ENCODE measurements around the gene ZFAND2A.
"Not testable (repeated sequence)": the region's sequence is repeated elsewhere in the genome, so short reads cannot be mapped to it uniquely, and the experiment has no call there.

ZFAND2A gene

DNA sequence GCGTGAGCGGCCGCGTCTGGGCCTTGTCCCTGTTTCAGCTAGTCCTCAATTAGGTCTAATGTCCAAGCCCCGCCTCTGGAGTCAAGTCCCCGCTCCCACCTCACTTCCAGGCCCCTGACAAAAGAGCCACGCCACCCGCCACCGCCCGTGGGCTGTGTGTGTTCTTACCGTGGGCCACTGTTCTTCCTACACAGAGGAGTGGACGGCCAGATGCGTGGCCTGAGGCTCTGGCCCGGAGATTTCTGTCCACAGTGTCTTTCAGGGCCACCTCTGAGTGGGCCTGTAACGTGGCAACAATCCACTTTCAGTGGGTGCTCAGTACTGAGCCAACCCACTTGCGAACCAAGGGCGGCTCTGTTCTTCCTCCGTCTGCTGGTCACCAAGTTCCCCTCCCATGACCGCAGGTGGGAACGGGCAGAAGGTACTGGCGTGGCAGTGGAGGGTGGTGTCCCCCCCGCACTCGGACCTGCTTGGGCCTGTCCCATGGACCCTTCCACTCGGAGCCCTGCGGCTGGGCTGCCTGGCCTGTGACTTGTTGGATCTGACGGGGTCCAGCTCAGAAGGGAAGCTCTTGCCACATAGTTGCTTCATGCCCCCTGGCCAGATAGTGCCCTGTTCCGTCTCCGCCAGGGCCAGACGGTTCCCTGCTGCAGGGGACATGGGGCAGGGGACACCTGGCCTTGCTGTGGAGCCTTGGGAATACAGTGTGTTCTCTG, 15.0 kb upstream of the ZFAND2A start:
- DNase-seq (ENCODE audit: low read depth): no peak

DNA sequence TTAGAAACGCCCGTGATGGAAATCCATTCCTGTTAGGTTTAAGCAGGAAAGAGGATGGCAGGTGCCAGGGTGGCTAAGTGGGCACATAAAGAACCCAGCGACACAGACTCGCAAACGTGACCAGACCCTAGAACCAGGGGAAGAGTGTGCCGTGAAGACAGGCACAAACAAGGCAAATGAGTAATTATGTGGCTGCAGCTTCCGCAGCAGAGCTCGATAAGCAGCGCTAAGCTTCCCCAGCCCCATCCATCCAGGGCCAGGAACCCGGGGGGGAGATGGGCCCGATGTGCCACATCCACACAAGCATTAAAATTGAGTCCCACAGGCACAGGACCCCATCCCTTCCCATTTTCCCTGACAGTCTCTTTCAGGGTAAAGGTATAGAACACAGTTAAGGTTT, 14.0 kb upstream of the ZFAND2A start:
- no peak for DNase-seq (ENCODE audit: low read depth)

DNA sequence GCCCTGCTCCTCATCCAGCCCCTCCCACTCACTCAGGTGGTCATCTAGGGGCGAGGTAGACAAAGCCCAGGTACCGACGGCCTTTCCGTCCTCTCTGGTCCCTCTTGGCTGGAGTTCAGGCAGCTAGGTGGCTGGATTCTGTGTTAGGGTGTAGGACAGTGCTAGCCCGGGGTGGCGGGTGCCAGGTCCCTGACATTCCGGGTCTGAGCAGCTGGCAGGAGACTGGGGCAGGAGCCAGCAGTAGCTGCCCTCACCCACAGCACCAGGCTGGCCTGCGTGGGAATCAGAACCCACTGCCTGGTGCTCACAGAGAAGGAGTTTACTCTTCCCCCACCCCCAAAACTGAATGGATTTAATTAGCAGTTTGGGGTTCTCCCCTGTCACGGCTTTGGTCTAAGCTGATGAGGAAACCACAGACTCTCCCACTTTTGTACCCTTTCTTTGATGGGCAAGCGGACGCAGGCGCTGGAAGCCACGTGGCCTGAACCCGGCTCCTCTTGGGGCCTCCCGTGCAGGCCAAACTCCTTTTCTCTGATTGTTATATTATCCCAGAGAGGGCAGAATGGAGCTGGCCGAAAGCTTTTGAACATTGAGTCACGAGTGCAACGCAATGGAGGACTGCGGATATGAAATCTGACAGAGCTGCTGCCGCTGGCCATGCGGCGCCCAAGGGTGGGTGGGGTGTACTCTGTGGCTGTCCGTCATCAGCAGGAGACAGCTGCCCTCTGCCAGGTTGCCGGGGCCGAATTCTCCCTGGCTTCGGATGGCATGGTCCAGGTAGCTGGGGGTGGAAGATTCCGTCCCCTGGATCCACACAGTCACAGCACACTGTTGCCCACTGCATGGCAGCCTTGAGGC, 12.9 kb upstream of the ZFAND2A start:
- no peak for DNase-seq (ENCODE audit: low read depth)

DNA sequence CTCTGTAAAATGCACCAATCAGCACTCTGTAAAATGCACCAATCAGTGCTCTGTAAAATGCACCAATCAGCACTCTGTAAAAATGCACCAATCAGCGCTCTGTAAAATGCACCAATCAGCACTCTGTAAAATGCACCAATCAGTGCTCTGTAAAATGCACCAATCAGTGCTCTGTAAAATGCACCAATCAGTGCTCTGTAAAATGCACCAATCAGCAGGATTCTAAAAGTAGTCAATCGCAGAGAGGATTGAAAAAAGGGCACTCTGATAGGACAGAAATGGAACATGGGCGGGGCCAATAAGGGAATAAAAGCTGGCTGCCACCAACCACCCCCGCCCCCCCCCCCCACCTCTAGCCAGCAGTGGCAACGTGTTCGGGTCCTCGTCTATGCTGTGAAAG, 11.5 kb upstream of the ZFAND2A start:
- not testable (repeated sequence) for DNase-seq (ENCODE audit: low read depth)

DNA sequence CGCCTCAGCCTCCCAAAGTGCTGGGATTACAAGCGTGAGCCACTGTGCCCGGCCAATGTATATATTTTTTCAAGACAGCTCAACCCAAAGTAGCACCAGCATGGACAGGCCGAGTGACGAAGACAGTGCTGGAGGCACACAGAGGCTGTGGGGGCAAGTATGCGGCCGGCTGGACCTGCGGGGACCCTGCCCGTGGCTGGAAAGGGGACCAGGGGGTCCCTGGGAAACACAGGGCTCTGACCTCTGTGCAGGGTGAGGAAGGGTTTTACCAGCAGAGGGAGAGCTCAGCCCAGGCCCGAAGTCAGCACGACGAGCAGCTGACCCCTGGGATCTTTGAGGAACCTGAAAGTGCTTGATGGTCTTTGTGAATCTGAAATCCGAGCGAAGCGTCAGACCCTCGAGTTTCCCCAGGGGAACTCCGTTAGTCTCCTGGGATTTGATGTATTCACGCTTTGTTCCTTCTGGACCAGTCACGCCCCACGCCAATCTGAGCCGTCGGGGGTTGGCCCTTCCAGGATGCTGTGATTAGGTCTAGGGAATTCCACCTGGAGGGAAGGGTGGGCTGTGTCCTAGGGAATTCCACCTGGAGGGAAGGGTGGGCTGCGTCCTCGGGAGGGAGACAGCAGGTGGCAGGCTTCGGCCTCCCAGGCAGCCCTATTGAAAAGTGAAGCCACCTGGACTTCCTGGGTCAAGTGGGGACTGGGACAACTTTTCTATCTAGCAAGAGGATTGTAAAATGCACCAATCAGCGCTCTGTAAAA, 10.9 kb upstream of the ZFAND2A start:
- no peak for DNase-seq (ENCODE audit: low read depth)

DNA sequence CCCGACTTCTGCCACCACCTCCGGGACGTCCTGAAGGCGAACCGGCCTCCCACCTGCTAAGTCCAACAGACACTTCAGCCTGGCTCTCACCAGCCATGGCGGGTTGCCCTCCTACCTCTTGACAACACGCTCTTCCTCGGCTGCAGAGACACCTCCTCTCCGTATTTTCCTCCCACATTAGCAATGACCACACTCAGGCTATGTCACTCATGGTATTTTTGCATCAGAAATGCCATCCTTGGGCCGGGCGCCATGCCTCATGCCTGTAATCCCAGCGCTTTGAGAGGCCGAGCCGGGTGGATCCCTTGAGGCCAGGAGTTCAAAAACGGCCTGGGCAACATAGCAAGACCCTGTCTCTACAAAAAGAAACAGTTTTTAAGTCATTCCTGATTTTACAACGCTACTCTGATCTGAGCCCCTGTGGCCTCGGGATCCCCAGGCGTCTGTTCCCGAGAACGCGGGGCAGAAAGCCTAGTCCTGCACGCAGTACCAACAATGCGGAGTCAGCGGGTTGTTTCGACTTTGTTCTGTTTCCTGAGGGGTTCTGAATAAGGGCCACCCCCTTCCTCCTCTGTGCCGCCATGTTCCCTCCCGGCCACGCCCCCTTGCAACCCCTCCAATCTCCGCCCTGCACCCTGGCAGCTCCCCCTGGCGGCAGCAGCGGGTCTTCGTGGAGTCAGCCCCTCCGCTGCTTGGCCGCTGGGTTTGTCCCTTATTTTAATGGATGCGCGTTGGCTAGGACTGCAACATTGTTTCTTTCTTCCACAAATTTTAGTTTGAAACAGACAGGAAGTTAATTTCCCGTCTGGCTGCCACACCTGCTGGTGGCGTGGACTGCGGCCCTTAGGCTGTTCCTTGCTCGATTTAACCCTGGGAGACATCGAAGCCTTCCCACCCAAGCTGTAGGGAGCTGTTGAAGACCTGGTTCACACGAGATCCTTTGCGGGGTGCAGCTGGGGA, 9.7 kb upstream of the ZFAND2A start:
- no peak for DNase-seq (ENCODE audit: low read depth)

DNA sequence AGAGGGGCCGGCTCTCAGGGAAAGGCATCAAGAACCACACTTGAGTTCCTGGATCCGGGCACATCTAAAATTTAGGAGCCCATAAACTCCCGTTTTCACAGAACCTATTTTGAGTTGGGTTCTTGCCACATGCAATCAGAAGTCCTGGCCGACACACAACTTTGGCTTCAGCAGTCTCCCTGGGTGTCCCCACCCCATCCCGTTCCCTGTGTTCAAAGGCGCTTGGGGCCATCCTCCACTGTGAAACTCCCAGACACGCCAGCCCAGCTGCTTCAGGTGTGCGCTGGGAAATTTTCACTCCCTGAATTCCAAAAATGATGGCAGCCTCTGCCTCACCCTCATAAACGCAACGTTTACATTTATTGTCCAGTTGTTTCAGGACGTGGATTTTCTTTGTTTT, 8.4 kb upstream of the ZFAND2A start:
- DNase-seq (ENCODE audit: low read depth): no peak

DNA sequence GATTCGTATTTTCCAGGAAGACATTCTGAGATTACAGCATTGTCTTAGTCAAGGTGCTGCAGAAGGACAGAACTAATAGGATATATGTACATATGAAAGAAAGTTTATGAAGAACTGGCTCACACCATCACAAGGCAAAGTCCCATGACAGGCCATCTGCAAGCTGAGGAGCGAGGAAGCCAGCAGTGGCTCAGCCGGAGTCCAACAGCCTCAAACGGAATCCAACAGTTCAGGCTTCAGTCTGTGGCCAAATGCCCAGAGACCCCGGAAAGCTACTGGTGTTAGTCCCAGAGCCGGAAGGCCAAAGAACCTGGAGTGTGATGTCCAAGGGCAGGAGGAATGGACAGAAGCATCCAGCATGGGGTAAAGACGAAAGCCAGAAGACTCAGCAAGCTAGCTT, 4.4 kb upstream of the ZFAND2A start:
- no peak for DNase-seq (ENCODE audit: low read depth)

DNA sequence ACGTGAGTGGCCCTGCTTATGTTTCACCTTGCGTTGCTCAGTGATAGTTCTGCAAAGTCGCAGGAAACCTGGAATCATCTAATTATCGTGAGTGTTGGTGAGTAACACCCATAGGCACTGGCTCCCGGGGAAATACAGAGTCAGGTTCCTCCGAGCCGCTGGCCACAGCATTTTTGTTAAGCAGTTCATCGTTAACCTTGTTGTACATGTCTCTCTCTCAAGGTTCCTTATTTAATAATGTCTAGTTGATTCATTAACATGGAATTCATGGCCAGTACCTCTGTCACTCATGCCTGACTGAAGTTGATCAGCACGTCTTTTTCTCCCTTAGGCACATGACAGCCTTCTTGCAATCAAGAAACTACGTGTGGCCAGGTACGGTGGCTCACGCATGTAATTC, 3.1 kb upstream of the ZFAND2A start:
- no peak for DNase-seq (ENCODE audit: low read depth)

DNA sequence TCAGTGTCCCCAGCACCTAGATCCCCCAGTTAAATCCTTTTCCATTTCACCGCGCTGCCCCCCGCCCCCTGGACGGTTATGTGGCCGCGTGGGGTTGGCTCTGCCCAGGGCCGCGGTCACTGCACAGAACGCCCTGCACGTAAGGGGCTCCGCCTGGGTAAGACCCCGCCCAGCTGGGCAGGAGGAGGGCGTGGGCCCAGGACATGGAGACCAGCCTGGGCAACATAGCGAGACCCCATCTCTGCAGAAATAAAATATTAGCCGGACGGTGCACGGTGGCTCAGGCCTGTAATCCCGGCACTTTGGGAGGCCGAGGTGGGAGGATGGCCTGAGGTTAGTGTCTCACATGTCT, 650 bp upstream of the ZFAND2A start:
- no peak for DNase-seq (ENCODE audit: low read depth)

DNA sequence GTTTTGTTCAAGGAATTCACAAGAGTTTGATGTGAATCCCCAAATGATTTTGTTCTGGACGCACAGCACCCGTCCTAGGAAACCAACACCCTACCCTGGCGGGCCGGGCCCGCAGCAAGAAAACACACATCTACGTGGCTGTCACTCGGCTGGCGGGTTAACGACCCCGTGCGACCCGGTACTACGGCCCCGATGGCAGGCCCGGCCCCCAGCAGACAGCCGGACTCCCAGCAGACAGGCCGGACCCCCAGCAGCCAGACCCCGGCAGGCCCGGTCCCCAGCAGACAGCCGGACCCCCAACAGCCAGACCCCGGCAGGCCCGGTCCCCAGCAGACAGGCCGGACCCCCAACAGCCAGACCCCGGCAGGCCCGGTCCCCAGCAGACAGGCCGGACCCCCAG, 765 bp downstream of the ZFAND2A start:
- DNase-seq (ENCODE audit: low read depth): not testable (repeated sequence)

DNA sequence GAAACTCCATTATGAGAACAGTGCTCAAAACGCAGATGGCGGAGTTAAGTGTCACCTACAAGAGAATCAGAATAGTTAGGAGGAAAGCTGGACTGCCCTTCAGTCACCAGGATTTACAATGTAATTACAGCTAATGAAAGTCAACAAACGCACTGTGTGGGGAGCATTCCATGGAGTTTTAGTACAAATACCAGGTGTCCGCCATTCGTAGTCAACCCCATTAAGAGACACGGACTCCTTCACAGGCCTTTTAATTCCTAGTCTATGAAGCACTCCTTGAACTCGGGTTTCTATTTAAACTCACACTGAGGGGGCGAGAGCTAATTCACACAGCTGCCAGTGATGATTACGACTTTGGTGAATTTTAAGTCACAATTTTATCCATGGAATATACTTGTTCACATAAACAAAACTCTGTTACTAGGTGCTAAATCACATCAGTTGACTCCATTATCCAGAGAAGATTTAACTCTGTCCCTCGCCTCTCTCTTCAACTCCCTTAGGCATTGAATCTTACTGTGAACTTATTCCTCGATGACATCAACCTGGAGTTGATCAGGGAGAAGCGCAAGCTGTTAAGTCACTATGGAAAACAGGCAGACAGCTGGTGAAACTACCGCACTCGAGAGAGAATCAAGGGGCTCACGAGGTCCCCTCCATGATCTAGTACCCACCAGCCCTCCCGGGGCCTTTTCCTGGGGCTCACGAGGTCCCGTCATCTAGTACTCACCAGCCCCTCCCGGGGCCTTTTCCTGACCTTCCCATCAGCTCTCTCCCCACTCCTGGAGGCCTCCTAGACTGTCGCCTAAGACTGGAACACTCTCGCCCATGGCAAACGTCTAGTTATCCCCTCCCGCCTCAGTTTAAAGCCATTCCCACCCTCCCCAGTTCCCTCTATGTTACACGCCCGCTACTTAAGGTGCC, 1.5 kb downstream of the ZFAND2A start:
- no peak for DNase-seq (ENCODE audit: low read depth)

DNA sequence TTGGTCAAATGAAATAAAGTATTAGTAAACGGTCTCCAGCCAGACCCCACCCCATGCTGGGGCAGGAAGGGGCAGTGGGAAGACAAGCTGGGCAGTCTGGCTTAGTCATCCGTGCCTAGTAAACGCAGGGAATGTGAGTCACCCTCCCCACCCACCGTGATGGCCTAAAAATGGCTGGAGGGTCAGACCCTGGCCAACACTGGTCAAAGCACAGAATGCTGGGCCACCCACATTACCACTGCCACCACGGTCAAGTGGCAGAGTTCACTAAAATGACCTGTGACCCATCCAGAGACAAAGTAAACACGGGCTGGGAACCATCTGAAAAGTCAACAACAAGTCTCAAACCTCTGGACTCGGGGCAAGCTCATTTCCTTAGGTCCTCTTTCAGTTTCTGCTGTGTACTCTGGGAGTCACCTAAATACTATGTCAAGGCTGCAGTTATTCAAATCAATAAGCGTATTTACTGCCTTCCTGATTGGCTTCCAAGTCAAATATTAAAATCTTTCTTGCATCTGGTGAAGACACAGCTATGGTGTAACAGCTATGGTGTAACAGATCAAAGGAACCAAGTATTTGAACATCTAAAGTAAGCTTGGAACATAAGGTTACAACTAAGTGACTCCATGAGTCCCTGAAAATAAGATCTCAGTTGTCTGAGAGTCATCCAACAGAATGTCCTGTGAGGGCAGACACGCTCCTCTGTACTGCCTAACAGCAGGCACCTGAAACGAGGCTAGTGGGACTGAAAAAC, 3.0 kb downstream of the ZFAND2A start:
- DNase-seq (ENCODE audit: low read depth): no peak

DNA sequence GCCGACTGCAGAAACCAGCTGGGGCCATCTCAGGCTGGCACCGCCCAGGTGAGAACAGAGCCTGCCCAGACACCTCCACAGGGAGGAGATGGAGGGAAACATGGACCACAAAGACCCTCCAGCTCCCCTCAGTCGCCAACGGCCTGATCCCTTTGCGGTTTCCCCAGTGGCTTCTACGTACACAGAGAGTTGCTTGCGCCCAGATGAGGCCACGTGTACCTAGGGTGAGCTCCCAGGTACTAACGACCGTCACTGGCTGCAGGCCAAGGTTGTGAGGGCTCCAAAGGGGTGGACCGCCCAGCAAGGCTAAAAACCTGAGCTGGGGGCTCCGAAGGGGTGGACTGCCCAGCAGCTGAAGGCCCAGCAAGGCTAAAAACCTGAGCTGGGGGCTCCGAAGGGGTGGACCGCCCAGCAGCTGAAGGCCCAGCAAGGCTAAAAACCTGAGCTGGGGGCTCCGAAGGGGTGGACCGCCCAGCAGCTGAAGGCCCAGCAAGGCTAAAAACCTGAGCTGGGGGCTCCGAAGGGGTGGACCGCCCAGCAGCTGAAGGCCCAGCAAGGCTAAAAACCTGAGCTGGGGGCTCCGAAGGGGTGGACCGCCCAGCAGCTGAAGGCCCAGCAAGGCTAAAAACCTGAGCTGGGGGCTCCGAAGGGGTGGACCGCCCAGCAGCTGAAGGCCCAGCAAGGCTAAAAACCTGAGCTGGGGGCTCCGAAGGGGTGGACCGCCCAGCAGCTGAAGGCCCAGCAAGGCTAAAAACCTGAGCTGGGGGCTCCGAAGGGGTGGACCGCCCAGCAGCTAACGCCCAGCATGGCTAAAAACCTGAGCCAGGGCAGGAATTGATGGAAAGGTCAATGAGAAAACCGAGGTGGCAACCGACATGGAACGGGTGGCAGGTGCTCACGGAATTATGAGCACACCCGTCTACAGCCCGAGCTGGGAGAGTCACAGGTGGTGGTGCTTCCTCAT, 3.9 kb downstream of the ZFAND2A start:
- not testable (repeated sequence) for DNase-seq (ENCODE audit: low read depth)

DNA sequence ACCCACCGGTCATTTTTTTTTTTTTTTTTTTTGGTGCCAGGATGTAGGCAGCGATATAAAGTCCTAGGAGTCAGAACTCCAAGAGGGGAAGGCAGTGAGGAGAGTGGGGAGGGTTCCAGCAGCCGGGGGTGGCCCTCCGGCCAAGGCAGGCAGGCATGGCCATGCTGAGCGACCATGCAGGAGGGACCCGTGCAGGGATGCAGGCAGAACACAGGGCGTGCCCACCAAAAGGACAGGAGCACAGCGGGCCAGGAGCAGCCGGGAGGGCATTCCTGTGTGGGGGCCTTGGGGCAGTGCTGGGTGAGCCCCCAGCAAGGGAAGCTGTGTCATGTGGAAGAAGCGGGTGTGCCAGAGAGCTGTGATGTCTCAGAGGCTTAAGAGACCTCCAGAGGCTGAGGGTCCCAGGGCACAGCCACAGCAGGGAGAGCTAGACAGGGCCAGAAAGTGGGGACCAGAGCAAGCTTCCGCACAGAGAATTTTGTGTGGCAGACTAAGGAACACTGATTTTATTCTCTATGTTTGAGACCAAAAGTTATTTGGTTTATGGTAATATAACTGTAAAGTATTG, 5.7 kb downstream of the ZFAND2A start:
- no peak for DNase-seq (ENCODE audit: low read depth)

DNA sequence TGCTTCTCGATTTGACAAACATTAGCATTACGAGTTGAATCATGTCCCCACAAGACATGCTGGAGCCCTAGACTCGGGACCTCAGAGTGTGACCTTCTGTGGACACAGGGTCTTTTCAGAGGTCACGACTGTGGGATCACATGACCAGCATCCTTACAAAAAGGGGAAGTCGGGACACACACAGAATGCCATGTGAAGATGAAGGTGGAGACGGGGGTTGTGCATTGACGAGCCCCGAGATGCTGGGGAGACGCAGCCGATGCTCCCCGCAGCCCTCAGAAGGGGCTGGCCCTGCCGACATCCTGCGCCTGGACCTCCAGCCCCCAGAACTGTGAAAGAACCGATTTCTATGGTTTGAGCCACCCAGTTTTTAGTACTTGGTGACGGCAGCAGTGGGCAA, 7.5 kb downstream of the ZFAND2A start:
- no peak for DNase-seq (ENCODE audit: low read depth)

DNA sequence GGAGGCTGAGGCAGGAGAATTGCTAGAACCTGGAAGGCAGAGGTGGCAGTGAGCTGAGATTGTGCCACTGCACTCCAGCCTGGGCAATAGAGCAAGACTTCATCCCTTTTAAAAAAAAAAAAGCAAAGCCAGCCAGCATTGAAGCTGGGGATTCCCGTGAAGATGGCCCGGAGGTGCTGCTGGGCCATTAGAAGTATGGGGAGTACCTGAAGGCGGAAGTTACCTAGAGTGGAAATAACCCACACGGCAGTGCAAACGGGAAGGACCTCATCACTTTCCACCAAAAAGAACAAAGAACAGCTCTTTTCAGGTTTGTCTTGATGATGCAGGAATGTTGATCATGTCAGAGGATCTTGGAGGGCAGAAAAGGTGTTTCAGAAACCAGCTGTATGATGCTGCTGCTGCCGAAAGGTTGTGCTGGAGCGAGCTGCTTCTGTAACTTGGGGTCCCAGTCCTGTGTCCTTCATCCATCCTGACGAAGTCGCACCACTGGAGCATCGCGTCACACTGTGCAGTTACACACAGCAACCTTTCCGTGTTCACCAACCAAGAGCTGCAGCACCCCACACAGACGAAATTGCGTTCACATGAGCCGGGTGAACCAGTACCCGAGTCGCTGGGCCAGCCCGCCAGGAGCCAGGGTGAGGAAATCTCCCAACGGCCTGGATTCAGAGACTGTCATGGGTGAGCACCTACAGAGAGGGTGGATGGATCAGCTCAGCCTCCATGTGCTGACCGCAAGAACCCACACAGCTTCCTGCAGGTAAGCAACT, 8.2 kb downstream of the ZFAND2A start:
- DNase-seq (ENCODE audit: low read depth): no peak

DNA sequence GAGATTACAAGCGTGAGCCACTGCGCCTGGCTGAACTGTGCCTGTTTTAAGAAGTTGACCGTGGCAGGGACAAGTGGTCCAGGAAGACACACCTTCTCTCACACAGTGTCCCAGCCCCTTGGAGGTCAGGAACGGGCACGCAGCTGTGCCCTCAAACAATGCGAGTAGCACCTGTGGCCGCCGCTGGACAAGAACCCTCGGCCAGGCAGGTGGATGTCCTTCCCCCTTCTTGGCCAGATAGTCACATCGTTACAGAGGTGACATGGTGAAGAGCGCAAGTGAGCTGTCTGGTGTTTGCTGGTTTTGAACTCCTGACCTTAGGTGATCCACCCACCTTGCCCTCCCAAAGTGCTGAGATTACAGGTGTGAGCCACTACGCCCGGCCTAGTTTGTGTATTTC, 8.8 kb downstream of the ZFAND2A start:
- DNase-seq (ENCODE audit: low read depth): no peak

Data from GM04503 (cell line).